ENCODE results near the gene PIK3C3. TPM values are rescaled to one million over a fixed set of nuclear protein-coding genes. Genes with fewer than 3 reads are reported as not detected.
A peak's percentile ranks its signal among the peaks of the same experiment; 100 is the strongest.
"Not testable (repeated sequence)": the region's sequence is repeated elsewhere in the genome, so short reads cannot be mapped to it uniquely, and the experiment has no call there.

PIK3C3 gene
- total RNA-seq, 1 donor from 2014 or later: 78.4 TPM

DNA sequence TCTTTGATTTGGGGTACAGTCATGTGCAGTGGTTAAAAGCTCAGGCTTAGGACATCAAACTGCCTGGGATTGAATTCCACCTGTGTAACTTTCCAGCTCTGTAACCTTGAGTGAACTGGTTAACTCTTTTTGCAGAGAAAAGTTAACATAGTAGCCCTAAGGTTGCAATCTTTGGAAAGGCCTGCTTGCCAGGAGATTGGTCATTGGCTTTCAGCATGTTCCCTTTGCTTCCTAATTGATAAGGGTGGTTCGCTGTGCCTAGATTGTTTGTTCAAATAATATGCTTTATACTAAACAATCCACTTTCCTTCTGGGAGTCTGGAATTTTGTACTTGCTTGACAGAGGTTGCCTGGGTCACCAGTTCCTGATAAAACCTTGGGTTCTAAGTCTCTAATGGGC lies 86.8 kb downstream of the PIK3C3 start:
- Mint-ChIP-seq H3K27ac (no peak overlapping the region), H3K36me3 (peaks cover 36% of the 10 kb centered on the region), H3K4me1 (peaks cover 19% of the 10 kb centered on the region), H3K9me3 (no peaks in the 10 kb centered on the region), H3K4me3 (no peak overlapping the region), H3K27me3 (ENCODE audit: low read depth) (no peaks in the 10 kb centered on the region)
- no peak for DNase-seq (ENCODE audit: low spot score in 2 of 2, unreplicated experiment in 2 of 2)
- TF ChIP-seq, protein P1, sequence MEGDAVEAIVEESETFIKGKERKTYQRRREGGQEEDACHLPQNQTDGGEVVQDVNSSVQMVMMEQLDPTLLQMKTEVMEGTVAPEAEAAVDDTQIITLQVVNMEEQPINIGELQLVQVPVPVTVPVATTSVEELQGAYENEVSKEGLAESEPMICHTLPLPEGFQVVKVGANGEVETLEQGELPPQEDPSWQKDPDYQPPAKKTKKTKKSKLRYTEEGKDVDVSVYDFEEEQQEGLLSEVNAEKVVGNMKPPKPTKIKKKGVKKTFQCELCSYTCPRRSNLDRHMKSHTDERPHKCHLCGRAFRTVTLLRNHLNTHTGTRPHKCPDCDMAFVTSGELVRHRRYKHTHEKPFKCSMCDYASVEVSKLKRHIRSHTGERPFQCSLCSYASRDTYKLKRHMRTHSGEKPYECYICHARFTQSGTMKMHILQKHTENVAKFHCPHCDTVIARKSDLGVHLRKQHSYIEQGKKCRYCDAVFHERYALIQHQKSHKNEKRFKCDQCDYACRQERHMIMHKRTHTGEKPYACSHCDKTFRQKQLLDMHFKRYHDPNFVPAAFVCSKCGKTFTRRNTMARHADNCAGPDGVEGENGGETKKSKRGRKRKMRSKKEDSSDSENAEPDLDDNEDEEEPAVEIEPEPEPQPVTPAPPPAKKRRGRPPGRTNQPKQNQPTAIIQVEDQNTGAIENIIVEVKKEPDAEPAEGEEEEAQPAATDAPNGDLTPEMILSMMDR (IDR thresholded peaks at IDR 0.05; ENCODE audit: unreplicated experiment): no peak

DNA sequence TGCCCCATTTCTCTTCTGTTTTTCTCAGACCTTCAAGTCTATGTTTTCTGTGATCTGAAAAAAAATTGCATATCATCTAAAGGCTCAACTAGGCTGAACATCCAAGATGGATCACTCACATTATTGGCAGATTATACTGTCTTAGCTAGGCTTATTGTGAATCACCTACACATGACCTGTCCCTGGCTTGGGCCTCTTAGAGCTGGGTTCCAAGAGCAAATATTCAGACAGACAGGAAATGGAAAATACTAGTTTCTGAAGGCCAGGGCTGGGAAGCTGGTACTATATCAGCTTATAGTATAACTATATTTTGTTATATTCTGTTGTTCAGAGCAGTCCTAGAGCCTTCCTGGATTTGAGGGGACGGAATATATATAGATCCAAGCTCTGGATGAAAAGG lies 90.3 kb downstream of the PIK3C3 start:
- no peak for DNase-seq (ENCODE audit: low spot score in 2 of 2, unreplicated experiment in 2 of 2)
- TF ChIP-seq, protein P1 (IDR thresholded peaks at IDR 0.05; ENCODE audit: unreplicated experiment): no peak
- no peaks in the 10 kb centered on the region for H3K27me3 Mint-ChIP-seq (ENCODE audit: low read depth)
- H3K4me1 Mint-ChIP-seq: peaks cover 7% of the 10 kb centered on the region
- no peak overlapping the region for H3K4me3 Mint-ChIP-seq
- H3K9me3 Mint-ChIP-seq: no peaks in the 10 kb centered on the region
- peaks cover 30% of the 10 kb centered on the region for H3K36me3 Mint-ChIP-seq
- H3K27ac Mint-ChIP-seq: no peak overlapping the region

DNA sequence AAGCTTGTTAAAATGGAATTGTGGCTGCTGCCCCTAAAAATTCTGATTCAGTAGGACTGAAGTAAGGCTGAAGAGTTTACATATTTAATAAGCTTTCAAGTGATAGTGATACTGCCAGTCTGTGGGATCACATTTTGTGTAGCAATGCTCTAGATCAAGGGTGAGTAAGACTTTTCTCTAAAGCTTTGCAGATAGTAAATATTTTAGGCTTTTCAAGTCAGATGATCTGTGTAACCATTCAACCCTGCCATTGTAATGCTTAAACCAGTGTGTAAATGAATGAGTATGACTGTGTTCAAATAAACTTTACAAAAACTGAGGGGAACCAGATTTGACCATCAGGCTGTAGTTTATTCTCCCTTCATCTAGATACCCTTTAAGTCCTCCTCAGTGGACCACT lies 92.7 kb downstream of the PIK3C3 start:
- no peak for DNase-seq (ENCODE audit: low spot score in 2 of 2, unreplicated experiment in 2 of 2)
- Mint-ChIP-seq H3K27me3 (ENCODE audit: low read depth) (no peaks in the 10 kb centered on the region), H3K9me3 (no peaks in the 10 kb centered on the region), H3K4me1 (peaks cover 12% of the 10 kb centered on the region), H3K36me3 (peaks cover 21% of the 10 kb centered on the region), H3K27ac (peak overlapping the region; percentile 6), H3K4me3 (no peak overlapping the region)
- TF ChIP-seq, protein P1 (IDR thresholded peaks at IDR 0.05; ENCODE audit: unreplicated experiment): no peak

DNA sequence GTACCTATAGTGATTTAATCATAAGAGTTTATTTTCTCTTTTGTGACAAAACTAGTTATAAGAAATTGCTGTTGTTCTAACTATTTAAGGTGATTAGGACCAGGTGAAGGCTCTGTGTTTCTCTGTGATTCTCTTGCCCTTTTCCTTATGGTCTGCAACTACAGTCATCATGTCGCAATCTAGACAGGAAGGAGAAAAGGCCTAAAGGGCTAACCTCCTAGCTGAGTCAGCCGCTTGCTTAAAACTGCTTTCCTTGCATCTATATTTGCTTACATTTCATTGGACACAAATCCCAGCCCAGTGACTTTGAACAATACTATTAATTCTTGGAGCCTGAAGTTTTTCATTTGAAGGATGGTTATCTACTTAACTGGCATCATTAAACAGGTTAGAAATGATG lies 93.1 kb downstream of the PIK3C3 start:
- TF ChIP-seq, protein P1 (IDR thresholded peaks at IDR 0.05; ENCODE audit: unreplicated experiment): no peak
- H3K27ac Mint-ChIP-seq: peak overlapping the region; percentile 6
- H3K4me1 Mint-ChIP-seq: peaks cover 16% of the 10 kb centered on the region
- peaks cover 21% of the 10 kb centered on the region for H3K36me3 Mint-ChIP-seq
- no peaks in the 10 kb centered on the region for H3K27me3 Mint-ChIP-seq (ENCODE audit: low read depth)
- no peak for DNase-seq (ENCODE audit: low spot score in 2 of 2, unreplicated experiment in 2 of 2)
- H3K9me3 Mint-ChIP-seq: no peaks in the 10 kb centered on the region
- H3K4me3 Mint-ChIP-seq: no peak overlapping the region

DNA sequence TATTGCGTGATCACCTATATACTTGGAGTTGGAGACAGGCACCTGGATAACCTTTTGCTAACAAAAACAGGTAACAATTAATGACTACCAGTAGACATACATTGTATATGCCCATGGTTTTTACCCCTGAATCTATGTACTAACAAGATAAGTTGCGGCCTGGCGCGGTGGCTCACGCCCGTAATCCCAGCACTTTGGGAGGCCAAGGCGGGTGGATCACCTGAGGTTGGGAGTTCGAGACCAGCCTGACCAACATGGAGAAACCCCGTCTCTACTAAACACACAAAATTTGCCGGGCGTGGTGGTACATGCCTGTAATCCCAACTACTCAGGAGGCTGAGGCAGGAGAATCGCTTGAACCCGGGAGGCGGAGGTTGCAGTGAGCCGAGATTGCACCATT lies 94.5 kb downstream of the PIK3C3 start:
- not testable (repeated sequence) for H3K27ac Mint-ChIP-seq; DNase-seq (ENCODE audit: low spot score in 2 of 2, unreplicated experiment in 2 of 2); H3K9me3 Mint-ChIP-seq; H3K27me3 Mint-ChIP-seq (ENCODE audit: low read depth); H3K4me3 Mint-ChIP-seq
- peaks cover 14% of the 10 kb centered on the region for H3K36me3 Mint-ChIP-seq
- peaks cover 19% of the 10 kb centered on the region for H3K4me1 Mint-ChIP-seq

DNA sequence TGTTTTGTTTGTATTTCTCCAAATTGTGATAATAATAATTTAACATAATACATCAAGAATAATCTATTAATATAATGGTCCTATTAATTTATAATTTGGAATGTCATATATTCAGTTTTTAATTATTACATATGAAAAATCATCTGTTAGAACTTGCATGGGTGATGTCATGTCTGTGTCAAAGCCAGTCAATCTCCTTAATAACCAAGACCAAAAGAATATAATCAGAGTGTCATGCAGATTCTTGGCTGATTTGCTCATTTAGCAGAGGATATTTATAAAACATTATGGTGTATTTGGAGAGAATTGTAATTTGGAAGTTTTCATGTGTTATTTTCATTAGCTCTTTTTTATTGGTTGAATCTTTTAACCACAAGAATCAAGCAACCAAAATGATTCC lies 96.4 kb downstream of the PIK3C3 start:
- H3K27ac Mint-ChIP-seq: no peak overlapping the region
- H3K36me3 Mint-ChIP-seq: peaks cover 12% of the 10 kb centered on the region
- TF ChIP-seq, protein P1 (IDR thresholded peaks at IDR 0.05; ENCODE audit: unreplicated experiment): no peak
- no peaks in the 10 kb centered on the region for H3K27me3 Mint-ChIP-seq (ENCODE audit: low read depth)
- no peaks in the 10 kb centered on the region for H3K9me3 Mint-ChIP-seq
- no peak for DNase-seq (ENCODE audit: low spot score in 2 of 2, unreplicated experiment in 2 of 2)
- H3K4me1 Mint-ChIP-seq: peaks cover 16% of the 10 kb centered on the region
- no peak overlapping the region for H3K4me3 Mint-ChIP-seq
